ENCODE measurements around the gene MCTP1. TPM values are rescaled to one million over a fixed set of nuclear protein-coding genes. Genes with fewer than 3 reads are reported as not detected.

The MCTP1 gene
- total and polyA plus RNA-seq, 4 donors, result 8.2 to 54.6 (median 12.3) TPM

DNA sequence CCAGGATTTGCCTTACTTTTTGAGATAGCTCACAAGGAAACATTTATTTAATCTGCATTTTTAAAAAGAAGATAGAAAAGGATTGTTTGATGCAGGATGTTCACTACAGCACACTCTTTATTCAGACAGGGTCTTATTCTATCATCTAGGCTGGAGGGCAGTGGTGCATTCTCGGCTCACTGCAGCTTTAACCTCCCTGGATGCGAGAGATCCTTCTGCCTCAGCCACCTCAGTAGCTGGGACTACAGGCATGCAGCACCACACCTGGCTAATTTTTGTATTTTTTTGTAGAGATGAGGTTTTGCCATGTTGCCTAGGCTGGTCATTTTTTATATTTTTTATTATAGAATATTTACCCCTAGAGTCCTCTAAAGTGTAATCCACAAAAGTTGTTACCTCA, 221.4 kb downstream of the MCTP1 start:
- no peak overlapping the region for H3K4me3 ChIP-seq (ENCODE audit: low read depth, low read length)
- no peak for DNase-seq (ENCODE audit: low read depth in 4 of 6, low spot score in 6 of 6)
- 20% methylated on average over 1 of the region's 2 CpGs for WGBS (ENCODE audit: insufficient coverage)
- H3K27me3 ChIP-seq (ENCODE audit: control insufficient read depth, insufficient read depth, low read length), result no peaks in the 10 kb centered on the region
- no peaks in the 10 kb centered on the region for H3K4me1 ChIP-seq (ENCODE audit: control insufficient read depth, insufficient read depth, low read length)
- no peak overlapping the region for H3K27ac ChIP-seq (ENCODE audit: low read depth, low read length)
- no peaks in the 10 kb centered on the region for H3K9me3 ChIP-seq (ENCODE audit: control insufficient read depth, insufficient read depth, low read length)
- H3K36me3 ChIP-seq (ENCODE audit: control insufficient read depth, insufficient read depth, low read length), result no peaks in the 10 kb centered on the region

- Histone ChIP-seq H3K27me3 (ENCODE audit: control insufficient read depth, insufficient read depth, low read length) (no peaks in the 10 kb centered on the region), H3K4me3 (ENCODE audit: low read depth, low read length) (no peak overlapping the region), H3K9me3 (ENCODE audit: control insufficient read depth, insufficient read depth, low read length) (no peaks in the 10 kb centered on the region), H3K36me3 (ENCODE audit: control insufficient read depth, insufficient read depth, low read length) (no peaks in the 10 kb centered on the region), H3K27ac (ENCODE audit: low read depth, low read length) (no peak overlapping the region), H3K4me1 (ENCODE audit: control insufficient read depth, insufficient read depth, low read length) (no peaks in the 10 kb centered on the region)
- 50% methylated on average over 1 of the region's 2 CpGs for WGBS (ENCODE audit: insufficient coverage)
- no peak for DNase-seq (ENCODE audit: low read depth in 4 of 6, low spot score in 6 of 6)
Observed at GRCh38 chr5:95060098-95060497, 224.8 kb downstream of the MCTP1 start.

GRCh38 chr5:95059636-95060035, 225.3 kb downstream of the MCTP1 start:
- H3K4me3 ChIP-seq (ENCODE audit: low read depth, low read length), result no peak overlapping the region
- no peak for DNase-seq (ENCODE audit: low read depth in 4 of 6, low spot score in 6 of 6)
- no peaks in the 10 kb centered on the region for H3K4me1 ChIP-seq (ENCODE audit: control insufficient read depth, insufficient read depth, low read length)
- H3K9me3 ChIP-seq (ENCODE audit: control insufficient read depth, insufficient read depth, low read length), result no peaks in the 10 kb centered on the region
- H3K27ac ChIP-seq (ENCODE audit: low read depth, low read length), result no peak overlapping the region
- H3K27me3 ChIP-seq (ENCODE audit: control insufficient read depth, insufficient read depth, low read length), result no peaks in the 10 kb centered on the region
- no peaks in the 10 kb centered on the region for H3K36me3 ChIP-seq (ENCODE audit: control insufficient read depth, insufficient read depth, low read length)

DNA sequence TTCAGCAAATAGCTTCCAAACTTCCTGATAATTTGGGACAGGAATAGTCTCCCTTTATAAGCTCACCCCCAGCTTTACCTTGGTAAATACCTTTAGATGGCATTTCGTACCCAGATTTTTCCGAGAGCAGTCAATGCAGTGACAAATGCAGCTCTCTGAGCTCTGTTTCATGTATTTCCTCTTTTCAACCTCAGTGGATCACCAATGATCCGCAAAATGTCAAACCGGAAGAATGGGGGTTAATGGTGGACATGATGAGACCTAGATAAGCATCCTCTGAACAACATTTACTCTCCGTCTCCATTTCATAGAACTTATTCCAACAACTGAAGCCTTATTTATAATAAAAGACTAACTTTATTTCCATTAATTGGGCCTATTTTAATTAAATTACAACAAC, 227.3 kb downstream of the MCTP1 start:
- H3K36me3 ChIP-seq (ENCODE audit: control insufficient read depth, insufficient read depth, low read length), result no peaks in the 10 kb centered on the region
- H3K27ac ChIP-seq (ENCODE audit: low read depth, low read length), result no peak overlapping the region
- DNase-seq (ENCODE audit: low read depth in 4 of 6, low spot score in 6 of 6), result no peak
- H3K4me3 ChIP-seq (ENCODE audit: low read depth, low read length), result no peak overlapping the region
- H3K27me3 ChIP-seq (ENCODE audit: control insufficient read depth, insufficient read depth, low read length), result no peaks in the 10 kb centered on the region
- H3K4me1 ChIP-seq (ENCODE audit: control insufficient read depth, insufficient read depth, low read length), result no peaks in the 10 kb centered on the region
- H3K9me3 ChIP-seq (ENCODE audit: control insufficient read depth, insufficient read depth, low read length), result no peaks in the 10 kb centered on the region
- WGBS (ENCODE audit: insufficient coverage), result 40% methylated on average over 1 of the region's 5 CpGs

DNA sequence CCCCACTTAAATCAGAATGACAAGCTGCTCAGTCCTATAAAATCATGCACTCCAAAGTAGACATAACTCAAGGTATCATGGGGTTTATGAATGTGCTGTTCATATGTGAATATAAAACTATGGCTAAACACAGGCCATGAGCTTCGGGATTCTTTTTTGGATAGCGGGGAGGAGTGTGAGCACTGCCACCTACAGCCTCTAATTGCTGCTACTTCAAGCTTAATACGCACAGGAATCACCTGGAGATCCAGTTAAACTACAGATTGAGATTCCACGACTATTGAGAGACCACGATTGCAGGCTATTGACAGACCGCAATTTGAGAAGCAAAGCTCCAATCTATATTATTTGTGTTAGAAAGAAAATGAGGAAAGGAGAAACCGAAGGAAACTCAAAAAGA, 231.6 kb downstream of the MCTP1 start:
- Histone ChIP-seq H3K36me3 (ENCODE audit: control insufficient read depth, insufficient read depth, low read length) (no peaks in the 10 kb centered on the region), H3K4me3 (ENCODE audit: low read depth, low read length) (no peak overlapping the region), H3K9me3 (ENCODE audit: control insufficient read depth, insufficient read depth, low read length) (no peaks in the 10 kb centered on the region), H3K4me1 (ENCODE audit: control insufficient read depth, insufficient read depth, low read length) (no peaks in the 10 kb centered on the region), H3K27me3 (ENCODE audit: control insufficient read depth, insufficient read depth, low read length) (no peaks in the 10 kb centered on the region), H3K27ac (ENCODE audit: low read depth, low read length) (no peak overlapping the region)
- DNase-seq (ENCODE audit: low read depth in 4 of 6, low spot score in 6 of 6), result no peak
- WGBS (ENCODE audit: insufficient coverage), result 100% methylated on average over 1 of the region's 7 CpGs

DNA sequence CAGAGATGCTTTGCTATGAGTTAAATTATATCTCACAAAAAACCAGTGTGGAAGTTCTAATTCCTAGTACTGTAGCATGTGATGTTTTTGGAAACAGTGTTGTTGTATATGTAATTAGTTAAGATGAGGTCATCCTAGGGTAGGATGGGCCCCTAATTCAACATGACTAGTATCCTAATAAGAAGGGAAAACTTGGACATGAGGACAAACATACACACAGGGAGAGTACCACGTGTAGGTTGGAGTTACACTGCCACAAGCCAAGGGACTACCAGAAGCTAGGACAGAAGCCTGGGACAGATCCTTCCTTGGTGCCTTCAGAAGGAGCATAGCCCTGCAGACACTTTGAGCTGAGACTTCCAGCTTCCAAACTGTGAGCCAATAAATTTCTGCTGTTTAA, 234.2 kb downstream of the MCTP1 start:
- no peaks in the 10 kb centered on the region for H3K27me3 ChIP-seq (ENCODE audit: control insufficient read depth, insufficient read depth, low read length)
- 83% methylated on average over 1 of the region's 1 CpG for WGBS (ENCODE audit: insufficient coverage)
- no peak for DNase-seq (ENCODE audit: low read depth in 4 of 6, low spot score in 6 of 6)

DNA sequence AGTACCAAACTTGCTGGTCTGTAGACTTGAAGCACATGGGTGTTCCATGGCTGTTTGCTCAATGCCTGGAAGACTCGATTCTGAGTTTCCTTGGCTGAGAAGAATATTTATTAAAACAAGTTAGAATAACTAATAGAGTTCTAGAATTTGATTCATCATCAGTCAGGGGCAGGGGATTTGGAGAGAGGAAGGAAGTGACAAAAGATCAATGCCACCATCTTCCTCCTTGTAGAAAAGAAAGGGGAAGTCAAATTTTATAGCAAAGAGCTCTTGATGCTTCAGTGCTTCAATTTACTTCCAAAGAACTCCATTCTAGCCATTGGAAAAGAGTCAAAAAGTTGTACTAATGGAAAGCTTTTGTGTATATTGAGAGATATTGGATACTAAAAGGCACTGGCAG, 236.3 kb downstream of the MCTP1 start:
- WGBS (ENCODE audit: insufficient coverage), result no CpG with 5 or more reads among the region's 1 CpG
- no peak for DNase-seq (ENCODE audit: low read depth in 4 of 6, low spot score in 6 of 6)
- H3K4me1 ChIP-seq (ENCODE audit: control insufficient read depth, insufficient read depth, low read length), result no peaks in the 10 kb centered on the region
- no peaks in the 10 kb centered on the region for H3K9me3 ChIP-seq (ENCODE audit: control insufficient read depth, insufficient read depth, low read length)
- no peaks in the 10 kb centered on the region for H3K36me3 ChIP-seq (ENCODE audit: control insufficient read depth, insufficient read depth, low read length)
- no peak overlapping the region for H3K27ac ChIP-seq (ENCODE audit: low read depth, low read length)
- H3K4me3 ChIP-seq (ENCODE audit: low read depth, low read length), result no peak overlapping the region
- no peaks in the 10 kb centered on the region for H3K27me3 ChIP-seq (ENCODE audit: control insufficient read depth, insufficient read depth, low read length)

More for the DNA sequence above, 234.2 kb downstream of the MCTP1 start:
- H3K27ac ChIP-seq (ENCODE audit: low read depth, low read length), result no peak overlapping the region
- no peaks in the 10 kb centered on the region for H3K36me3 ChIP-seq (ENCODE audit: control insufficient read depth, insufficient read depth, low read length)
- H3K4me3 ChIP-seq (ENCODE audit: low read depth, low read length), result no peak overlapping the region
- no peaks in the 10 kb centered on the region for H3K4me1 ChIP-seq (ENCODE audit: control insufficient read depth, insufficient read depth, low read length)
- no peaks in the 10 kb centered on the region for H3K9me3 ChIP-seq (ENCODE audit: control insufficient read depth, insufficient read depth, low read length)

DNA sequence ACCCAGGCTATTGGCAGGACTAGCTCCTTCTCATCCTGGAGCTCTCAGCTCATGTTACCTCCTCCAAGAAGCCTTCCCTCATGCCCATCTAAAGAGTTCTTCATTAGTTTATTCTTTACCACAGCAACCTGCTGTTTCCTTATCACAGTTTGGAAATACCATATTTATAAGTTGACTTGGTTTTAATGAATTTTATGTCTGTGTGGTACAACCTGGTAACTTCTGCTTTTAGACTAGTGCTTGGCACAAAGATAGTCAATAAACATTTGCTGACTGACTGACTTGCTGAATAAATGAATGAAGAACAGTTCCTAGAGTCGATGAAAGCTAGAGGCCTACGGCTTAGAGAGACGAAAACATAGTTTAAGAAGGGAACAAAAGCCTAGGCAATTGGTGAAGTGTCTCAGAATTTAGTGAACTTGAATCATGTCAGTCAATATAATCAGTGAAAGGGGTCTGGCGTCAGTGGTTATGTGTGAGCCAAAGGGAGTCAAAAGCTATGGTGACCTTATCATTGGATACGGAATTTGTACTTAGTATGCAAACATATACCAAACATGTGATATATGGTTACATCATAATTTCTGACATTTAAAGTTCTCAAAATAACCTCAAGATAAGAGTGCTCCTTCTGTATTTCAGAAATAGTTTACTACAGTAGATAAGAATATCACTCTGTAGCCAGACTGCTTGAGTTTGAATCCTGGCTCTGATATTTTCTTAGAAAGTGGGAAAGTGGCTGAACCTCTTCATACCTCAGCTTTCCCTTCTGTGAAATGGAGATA, 239.5 kb downstream of the MCTP1 start:
- Histone ChIP-seq H3K36me3 (ENCODE audit: control insufficient read depth, insufficient read depth, low read length) (no peaks in the 10 kb centered on the region), H3K27me3 (ENCODE audit: control insufficient read depth, insufficient read depth, low read length) (no peaks in the 10 kb centered on the region), H3K4me1 (ENCODE audit: control insufficient read depth, insufficient read depth, low read length) (no peaks in the 10 kb centered on the region), H3K9me3 (ENCODE audit: control insufficient read depth, insufficient read depth, low read length) (no peaks in the 10 kb centered on the region), H3K27ac (ENCODE audit: low read depth, low read length) (no peak overlapping the region), H3K4me3 (ENCODE audit: low read depth, low read length) (no peak overlapping the region)
- DNase-seq (ENCODE audit: low read depth in 4 of 6, low spot score in 6 of 6), result no peak
- 91% methylated on average over 2 of the region's 5 CpGs for WGBS (ENCODE audit: insufficient coverage)

DNA sequence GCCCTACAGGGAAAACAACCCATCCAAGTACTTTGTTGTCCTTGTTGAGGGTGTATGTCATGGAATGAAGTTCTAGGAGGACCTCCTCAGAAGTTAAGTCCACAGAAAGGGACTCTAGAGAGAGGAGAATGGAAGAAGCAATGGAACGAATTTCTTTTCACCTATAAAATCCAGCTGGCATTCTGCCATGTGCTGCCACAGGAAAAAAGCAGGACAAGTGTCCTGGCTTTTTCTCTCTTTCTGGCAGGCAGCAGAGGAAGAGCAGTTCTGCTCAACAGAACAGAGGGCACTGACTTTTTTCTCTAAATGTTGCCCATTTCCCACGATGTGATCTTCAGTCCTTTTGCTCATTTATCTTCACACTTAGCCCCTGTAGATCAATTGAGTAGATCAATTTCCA, 240.8 kb downstream of the MCTP1 start:
- H3K27ac ChIP-seq (ENCODE audit: low read depth, low read length), result no peak overlapping the region
- H3K9me3 ChIP-seq (ENCODE audit: control insufficient read depth, insufficient read depth, low read length), result no peaks in the 10 kb centered on the region
- H3K36me3 ChIP-seq (ENCODE audit: control insufficient read depth, insufficient read depth, low read length), result no peaks in the 10 kb centered on the region
- no peak for DNase-seq (ENCODE audit: low read depth in 4 of 6, low spot score in 6 of 6)
- no peaks in the 10 kb centered on the region for H3K27me3 ChIP-seq (ENCODE audit: control insufficient read depth, insufficient read depth, low read length)
- H3K4me3 ChIP-seq (ENCODE audit: low read depth, low read length), result no peak overlapping the region
- no peaks in the 10 kb centered on the region for H3K4me1 ChIP-seq (ENCODE audit: control insufficient read depth, insufficient read depth, low read length)
- WGBS (ENCODE audit: insufficient coverage), result 0% methylated on average over 2 of the region's 2 CpGs

DNA sequence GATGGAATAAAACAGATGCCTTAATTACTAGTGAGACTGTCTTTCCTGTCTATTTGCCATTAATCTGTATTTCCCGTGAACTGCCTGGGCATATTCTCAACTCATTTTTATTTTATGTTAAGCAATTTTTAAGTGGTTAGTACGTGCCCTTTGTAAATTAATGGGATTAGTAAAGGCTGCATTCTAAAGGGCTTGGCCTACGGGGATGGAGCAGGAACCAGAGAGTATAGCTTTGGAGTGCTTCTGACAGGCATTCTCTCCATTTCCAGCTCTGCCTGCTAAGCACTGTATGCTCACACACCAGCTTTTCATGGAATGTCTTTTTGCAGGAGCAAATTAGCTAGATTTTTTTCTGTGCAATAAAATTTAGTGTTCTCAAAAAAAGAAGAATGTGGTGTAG, 241.2 kb downstream of the MCTP1 start:
- no peaks in the 10 kb centered on the region for H3K9me3 ChIP-seq (ENCODE audit: control insufficient read depth, insufficient read depth, low read length)
- H3K4me3 ChIP-seq (ENCODE audit: low read depth, low read length), result no peak overlapping the region
- no peaks in the 10 kb centered on the region for H3K4me1 ChIP-seq (ENCODE audit: control insufficient read depth, insufficient read depth, low read length)
- H3K36me3 ChIP-seq (ENCODE audit: control insufficient read depth, insufficient read depth, low read length), result no peaks in the 10 kb centered on the region
- DNase-seq (ENCODE audit: low read depth in 4 of 6, low spot score in 6 of 6), result peak in 1 of 6 donors; percentile 13
- H3K27ac ChIP-seq (ENCODE audit: low read depth, low read length), result no peak overlapping the region
- H3K27me3 ChIP-seq (ENCODE audit: control insufficient read depth, insufficient read depth, low read length), result no peaks in the 10 kb centered on the region
- 70% methylated on average over 2 of the region's 3 CpGs for WGBS (ENCODE audit: insufficient coverage)

All from spinal cord (tissue), 10 donors.